ENCODE data around the gene CD47.
A peak's percentile ranks its signal among the peaks of the same experiment; 100 is the strongest.

Gene CD47
- long read RNA-seq, full-length matches to known transcripts: 296 of 472 reads
- long read RNA-seq, partial matches to known transcripts: 39 of 472 reads
- long read RNA-seq, other reads (novel, unspliced or antisense): 137 of 472 reads

GRCh38 chr3:108090701-108091497 is at the start of gene CD47:
CD47 (minus strand) TSS chr3:108091031; CDS start chr3:108090908, 123 bp downstream.
- H3K27me3 ChIP-seq (ENCODE audit: insufficient read depth, poor library complexity, severe bottlenecking): no peaks in the 10 kb centered on the region
- peak within 1 kb of the TSS; percentile 93 for H3K27ac ChIP-seq (replicated peaks)
- peak; percentile 69 for TF ChIP-seq POLR2AphosphoS5 (IDR thresholded peaks at IDR 0.05; ENCODE audit: low read depth)
- no peak for TF ChIP-seq CTCF (IDR thresholded peaks at IDR 0.05; ENCODE audit: insufficient read depth, low read length)
- TF ChIP-seq SPI1 (IDR thresholded peaks at IDR 0.05; ENCODE audit: borderline replicate concordance, low read depth): no peak
- TF ChIP-seq REST (IDR thresholded peaks at IDR 0.05; ENCODE audit: insufficient replicate concordance, low read depth): peak; percentile 27
- peak; percentile 79 to 93 for DNase-seq (ENCODE audit: low read depth in 1 of 2, low spot score in 1 of 2)
- peak within 1 kb of the TSS; percentile 83 for H3K4me3 ChIP-seq (replicated peaks; ENCODE audit: insufficient read depth, low read length)

GRCh38 chr3:108137460-108137814 is 46.6 kb upstream of the CD47 start:
- Histone ChIP-seq H3K4me3 (replicated peaks; ENCODE audit: insufficient read depth, low read length) (no peak overlapping the region), H3K27ac (replicated peaks) (no peak overlapping the region), H3K27me3 (ENCODE audit: insufficient read depth, poor library complexity, severe bottlenecking) (no peaks in the 10 kb centered on the region)
- DNase-seq (ENCODE audit: low read depth in 1 of 2, low spot score in 1 of 2): no peak
- TF ChIP-seq GABPA (IDR thresholded peaks at IDR 0.05; ENCODE audit: low read depth): no peak

- DNase-seq (ENCODE audit: low read depth in 1 of 2, low spot score in 1 of 2): no peak
- Histone ChIP-seq H3K27me3 (ENCODE audit: insufficient read depth, poor library complexity, severe bottlenecking) (no peaks in the 10 kb centered on the region), H3K4me3 (replicated peaks; ENCODE audit: insufficient read depth, low read length) (no peak overlapping the region), H3K27ac (replicated peaks) (no peak overlapping the region)
- no peak for TF ChIP-seq REST (IDR thresholded peaks at IDR 0.05; ENCODE audit: insufficient replicate concordance, low read depth)
- TF ChIP-seq POLR2AphosphoS5 (IDR thresholded peaks at IDR 0.05; ENCODE audit: low read depth): no peak
- TF ChIP-seq CTCF (IDR thresholded peaks at IDR 0.05; ENCODE audit: insufficient read depth, low read length): no peak
- TF ChIP-seq SPI1 (IDR thresholded peaks at IDR 0.05; ENCODE audit: borderline replicate concordance, low read depth): no peak
- no peak for TF ChIP-seq GABPA (IDR thresholded peaks at IDR 0.05; ENCODE audit: low read depth)
These were observed 46.0 kb upstream of the CD47 start for GRCh38 chr3:108136561-108137459.

- H3K4me3 ChIP-seq (replicated peaks; ENCODE audit: insufficient read depth, low read length): no peak overlapping the region
- no peak for DNase-seq (ENCODE audit: low read depth in 1 of 2, low spot score in 1 of 2)
- no peaks in the 10 kb centered on the region for H3K27me3 ChIP-seq (ENCODE audit: insufficient read depth, poor library complexity, severe bottlenecking)
- H3K27ac ChIP-seq (replicated peaks): no peak overlapping the region
- TF ChIP-seq POLR2AphosphoS5 (IDR thresholded peaks at IDR 0.05; ENCODE audit: low read depth) (no peak), SPI1 (IDR thresholded peaks at IDR 0.05; ENCODE audit: borderline replicate concordance, low read depth) (peak; percentile 20; the same call in 1 of the 2 replicates)
These were observed 43.7 kb upstream of the CD47 start for GRCh38 chr3:108134555-108134880.

Measured in HL-60 (cell line).